Stomach (tissue), 4 donors: ENCODE measurements around the gene TSHR.

Source experiments
- EP300 ChIP-seq: sonication (generic); formaldehyde crosslinking; IDR thresholded peaks from one replicate; pipeline ENCODE4 v1.6.1; 2017; ENCODE audit warnings: antibody characterized with exemption
- POLR2A ChIP-seq, 4 donors: fragments of 450-650 bp; IDR thresholded peaks; one replicate each; pipeline ENCODE4 v1.6.1; 2016; ENCODE audit warnings: antibody characterized with exemption in 4 of 4, control low read depth in 2 of 4, mild to moderate bottlenecking in 1 of 4, moderate library complexity in 1 of 4
- POLR2AphosphoS5 ChIP-seq, 3 donors: sonication (generic); formaldehyde crosslinking; IDR thresholded peaks; one replicate each; pipeline ENCODE4 v1.6.1; 2016; ENCODE audit warnings: antibody characterized with exemption in 3 of 3
- TF ChIP-seq, protein P1 (sequence below), 7 experiments: fragments of 450-650 bp in 4 of 7; fragments of 200-600 bp in 3 of 7; sonication (generic) in 3 of 7; IDR thresholded peaks; one replicate each; pipeline ENCODE4 v1.5.1; 2016 to 2019; ENCODE audit warnings: antibody characterized with exemption in 7 of 7, control low read depth in 2 of 7, mild to moderate bottlenecking in 1 of 7

DNA sequence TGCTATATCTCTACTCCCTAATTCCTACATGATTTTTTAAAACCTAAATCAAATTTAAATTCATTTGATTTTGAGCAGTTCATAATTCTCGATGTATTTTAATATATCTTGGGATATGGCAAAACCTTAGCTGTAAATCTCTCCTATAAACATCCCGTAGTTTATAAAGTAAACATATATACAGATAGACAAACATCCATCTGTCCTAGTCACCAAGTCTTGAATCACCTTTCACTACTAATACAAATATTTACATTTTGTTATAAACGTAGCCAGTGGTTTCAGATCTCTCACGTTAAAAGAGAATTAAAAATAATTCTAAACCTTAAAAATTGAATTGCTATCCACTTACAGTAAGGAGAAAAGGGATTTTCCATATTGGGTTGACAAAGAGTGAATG lies 107.0 kb downstream of the TSHR start:
- TF ChIP-seq, protein P1, sequence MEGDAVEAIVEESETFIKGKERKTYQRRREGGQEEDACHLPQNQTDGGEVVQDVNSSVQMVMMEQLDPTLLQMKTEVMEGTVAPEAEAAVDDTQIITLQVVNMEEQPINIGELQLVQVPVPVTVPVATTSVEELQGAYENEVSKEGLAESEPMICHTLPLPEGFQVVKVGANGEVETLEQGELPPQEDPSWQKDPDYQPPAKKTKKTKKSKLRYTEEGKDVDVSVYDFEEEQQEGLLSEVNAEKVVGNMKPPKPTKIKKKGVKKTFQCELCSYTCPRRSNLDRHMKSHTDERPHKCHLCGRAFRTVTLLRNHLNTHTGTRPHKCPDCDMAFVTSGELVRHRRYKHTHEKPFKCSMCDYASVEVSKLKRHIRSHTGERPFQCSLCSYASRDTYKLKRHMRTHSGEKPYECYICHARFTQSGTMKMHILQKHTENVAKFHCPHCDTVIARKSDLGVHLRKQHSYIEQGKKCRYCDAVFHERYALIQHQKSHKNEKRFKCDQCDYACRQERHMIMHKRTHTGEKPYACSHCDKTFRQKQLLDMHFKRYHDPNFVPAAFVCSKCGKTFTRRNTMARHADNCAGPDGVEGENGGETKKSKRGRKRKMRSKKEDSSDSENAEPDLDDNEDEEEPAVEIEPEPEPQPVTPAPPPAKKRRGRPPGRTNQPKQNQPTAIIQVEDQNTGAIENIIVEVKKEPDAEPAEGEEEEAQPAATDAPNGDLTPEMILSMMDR (IDR thresholded peaks at IDR 0.05) = no peak
- TF ChIP-seq EP300 = no peak
- TF ChIP-seq POLR2A (IDR thresholded peaks at IDR 0.05) = no peak
- TF ChIP-seq POLR2AphosphoS5 (IDR thresholded peaks at IDR 0.05) = no peak
